Body of pancreas (tissue), 4 donors: ENCODE measurements around the gene PARP2.

Experiments used
- POLR2A ChIP-seq, 3 donors: fragments of 450-650 bp; IDR thresholded peaks; one replicate each; pipeline ENCODE4 v1.6.1; 2016; ENCODE audit warnings: antibody characterized with exemption in 3 of 3, mild to moderate bottlenecking in 2 of 3
- TF ChIP-seq, protein P1 (sequence below), 7 experiments: fragments of 450-650 bp in 4 of 7; fragments of 200-600 bp in 3 of 7; sonication (generic) in 3 of 7; IDR thresholded peaks; one replicate each; pipeline ENCODE4 v1.5.1; 2016 to 2019; ENCODE audit warnings: antibody characterized with exemption in 7 of 7

DNA sequence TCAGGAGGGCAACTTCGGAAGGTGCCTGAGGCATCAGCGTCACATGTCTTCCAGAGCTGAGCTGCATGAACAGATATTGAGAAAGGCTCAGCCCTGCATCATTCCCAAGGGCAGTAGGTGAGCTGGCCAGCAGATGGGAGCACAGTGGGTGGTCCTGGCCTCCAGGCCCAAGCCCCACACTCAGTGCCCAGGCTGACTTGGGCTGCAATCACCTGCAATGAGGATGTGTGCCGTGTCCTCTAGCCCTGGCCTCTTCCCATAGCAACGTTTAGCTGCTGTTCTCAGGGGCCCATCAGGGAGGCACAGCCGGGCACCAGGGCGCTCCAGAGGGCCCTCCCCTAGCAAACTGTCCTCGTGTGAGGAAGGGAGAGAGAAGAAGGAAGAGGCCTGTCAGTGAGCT lies 37.9 kb downstream of the PARP2 start:
- TF ChIP-seq, protein P1, sequence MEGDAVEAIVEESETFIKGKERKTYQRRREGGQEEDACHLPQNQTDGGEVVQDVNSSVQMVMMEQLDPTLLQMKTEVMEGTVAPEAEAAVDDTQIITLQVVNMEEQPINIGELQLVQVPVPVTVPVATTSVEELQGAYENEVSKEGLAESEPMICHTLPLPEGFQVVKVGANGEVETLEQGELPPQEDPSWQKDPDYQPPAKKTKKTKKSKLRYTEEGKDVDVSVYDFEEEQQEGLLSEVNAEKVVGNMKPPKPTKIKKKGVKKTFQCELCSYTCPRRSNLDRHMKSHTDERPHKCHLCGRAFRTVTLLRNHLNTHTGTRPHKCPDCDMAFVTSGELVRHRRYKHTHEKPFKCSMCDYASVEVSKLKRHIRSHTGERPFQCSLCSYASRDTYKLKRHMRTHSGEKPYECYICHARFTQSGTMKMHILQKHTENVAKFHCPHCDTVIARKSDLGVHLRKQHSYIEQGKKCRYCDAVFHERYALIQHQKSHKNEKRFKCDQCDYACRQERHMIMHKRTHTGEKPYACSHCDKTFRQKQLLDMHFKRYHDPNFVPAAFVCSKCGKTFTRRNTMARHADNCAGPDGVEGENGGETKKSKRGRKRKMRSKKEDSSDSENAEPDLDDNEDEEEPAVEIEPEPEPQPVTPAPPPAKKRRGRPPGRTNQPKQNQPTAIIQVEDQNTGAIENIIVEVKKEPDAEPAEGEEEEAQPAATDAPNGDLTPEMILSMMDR (IDR thresholded peaks at IDR 0.05) = no peak
- TF ChIP-seq POLR2A (IDR thresholded peaks at IDR 0.05) = no peak
